ENCODE measurements around the gene PAK1.

- no peak for TF ChIP-seq POLR2A (IDR thresholded peaks at IDR 0.05)
- no peak for TF ChIP-seq CTCF (IDR thresholded peaks at IDR 0.05)
Observed at GRCh38 chr11:77522215-77522614, 48.3 kb upstream of the PAK1 start.
